ENCODE data around the gene ARMC2.
"Not testable (repeated sequence)": the region's sequence is repeated elsewhere in the genome, so short reads cannot be mapped to it uniquely, and the experiment has no call there.

The ARMC2 gene

DNA sequence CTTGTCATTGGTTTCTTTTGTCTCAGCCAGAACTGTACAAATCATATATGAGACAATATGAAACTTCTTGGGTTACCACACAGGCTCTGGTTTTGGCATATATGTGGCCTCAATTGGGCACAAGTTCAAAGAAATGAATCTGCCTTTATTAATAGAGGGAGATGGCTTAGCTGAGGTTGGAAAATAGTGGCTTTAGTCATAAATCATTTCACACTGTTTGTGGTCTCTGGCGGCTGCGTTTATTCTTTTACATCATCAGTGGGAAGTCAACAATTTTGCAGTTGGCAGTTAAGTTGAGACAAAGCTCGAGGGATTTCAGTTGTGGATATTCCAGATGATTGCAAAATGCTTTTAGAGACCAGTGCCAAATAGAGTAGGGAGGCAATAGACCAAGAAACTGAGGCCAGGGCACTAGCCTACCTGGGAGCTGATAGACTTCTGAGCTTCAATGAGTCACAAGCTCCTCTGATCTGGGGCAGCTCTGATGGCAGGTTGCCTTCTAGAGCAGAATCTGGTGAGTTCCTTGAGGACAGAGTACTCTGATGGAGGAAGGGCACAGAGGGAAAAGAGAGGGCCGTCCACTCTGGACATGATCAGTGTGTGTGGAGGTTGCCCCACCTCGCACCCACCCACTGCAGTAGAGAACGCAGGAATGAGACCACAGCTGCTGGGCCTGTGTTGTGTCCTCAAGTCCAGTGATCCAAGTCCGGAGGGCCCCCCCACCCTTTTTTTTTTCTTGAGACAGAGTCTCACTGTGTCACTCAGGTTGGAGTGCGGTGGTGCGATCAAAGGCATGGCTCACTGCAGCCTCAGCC is 73.5 kb downstream of the ARMC2 start:
- DNase-seq: peak in 2 of 3 experiments; percentile 26 to 66

DNA sequence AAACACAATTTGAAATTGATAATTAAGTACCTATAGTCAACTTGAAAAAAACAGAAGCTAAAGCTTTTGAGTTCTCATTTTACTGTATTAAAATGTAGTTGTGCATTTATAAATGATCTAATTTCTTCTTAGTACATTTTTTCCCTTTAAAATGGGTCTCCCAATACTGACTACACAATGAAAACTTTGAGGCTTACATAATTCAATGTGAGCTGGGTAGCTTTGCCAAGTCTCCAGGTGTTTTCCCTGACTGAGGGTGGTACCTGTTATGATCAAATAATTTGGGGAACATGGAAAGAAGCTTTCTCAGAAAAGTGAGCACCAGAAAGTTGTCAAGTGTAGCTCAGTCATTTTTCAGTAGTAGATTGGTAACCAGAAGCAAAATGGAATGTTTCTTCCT is 74.3 kb downstream of the ARMC2 start:
- DNase-seq: no peak

DNA sequence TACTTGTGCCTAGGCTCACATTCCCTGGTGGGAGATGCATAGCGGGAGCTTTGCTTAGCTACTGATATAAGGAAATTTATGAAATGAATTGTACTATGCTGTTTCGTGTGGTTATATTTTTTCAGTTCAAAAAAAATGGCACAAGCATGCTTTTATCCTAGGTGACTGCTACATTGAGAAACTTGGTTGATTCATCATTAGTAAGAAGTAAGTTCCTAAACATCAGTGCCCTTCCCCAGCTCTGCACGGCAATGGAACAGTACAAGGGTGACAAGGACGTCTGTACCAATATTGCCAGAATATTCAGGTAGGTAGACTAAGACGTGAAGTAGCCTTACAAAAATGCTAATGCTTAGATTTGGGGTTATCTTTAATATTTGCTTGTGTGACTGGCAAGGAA is 79.7 kb downstream of the ARMC2 start:
- no peak for DNase-seq

DNA sequence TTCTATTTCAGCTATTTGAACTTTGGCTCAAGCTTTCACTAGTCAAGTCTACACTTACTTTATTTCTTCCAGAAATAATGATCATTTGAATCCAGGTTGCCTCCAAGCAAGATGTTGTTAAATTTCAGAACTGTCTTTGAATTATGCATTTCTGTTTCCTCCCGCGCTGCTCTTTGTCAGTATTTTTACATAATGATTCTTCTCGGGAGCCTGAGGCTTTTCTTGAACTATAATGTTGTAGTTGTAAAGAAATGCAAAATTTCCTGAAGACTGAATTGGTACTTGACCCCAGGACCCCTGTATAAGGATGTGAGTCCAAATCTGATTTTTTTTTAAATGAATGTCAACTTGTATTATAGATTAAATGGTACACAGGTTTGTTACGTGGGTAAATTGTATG is 80.4 kb downstream of the ARMC2 start:
- DNase-seq: no peak

DNA sequence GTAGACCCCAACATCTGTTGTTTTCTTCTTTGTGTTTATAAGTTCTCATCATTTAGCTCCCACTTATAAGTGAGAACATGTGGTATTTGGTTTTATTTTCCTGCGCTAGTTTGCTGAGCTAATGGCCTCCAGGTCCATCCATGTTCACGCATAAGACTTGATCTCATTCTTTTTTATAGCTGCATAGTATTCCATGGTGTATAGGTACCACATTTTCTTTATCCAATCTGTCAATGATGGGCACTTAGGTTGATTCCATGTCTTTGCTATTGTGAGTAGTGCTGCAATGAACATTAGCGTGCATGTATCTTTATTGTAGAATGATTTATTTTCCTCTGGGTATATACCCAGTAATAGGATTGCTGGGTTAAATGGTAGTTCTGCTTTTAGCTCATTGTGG is 82.9 kb downstream of the ARMC2 start:
- DNase-seq: not testable (repeated sequence)

DNA sequence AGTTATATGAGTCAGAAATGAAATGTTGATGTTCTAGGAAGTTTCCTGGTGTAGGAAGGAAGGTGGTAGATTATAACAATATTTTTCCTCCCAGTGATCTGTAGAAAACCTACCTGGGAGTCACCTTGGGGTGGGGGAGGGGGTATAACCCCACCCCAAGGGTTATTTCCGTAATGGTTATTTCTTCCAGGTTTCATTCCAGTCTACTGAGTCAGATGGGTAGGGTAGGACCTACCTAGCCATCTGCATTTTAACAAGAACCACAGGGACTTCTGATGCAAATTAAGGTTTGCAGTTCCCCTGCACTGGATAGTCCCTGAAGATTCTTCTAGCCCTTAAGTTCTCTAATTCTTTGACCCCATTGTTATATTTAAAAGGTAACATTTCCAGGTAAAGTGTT is 88.9 kb downstream of the ARMC2 start:
- no peak for DNase-seq

DNA sequence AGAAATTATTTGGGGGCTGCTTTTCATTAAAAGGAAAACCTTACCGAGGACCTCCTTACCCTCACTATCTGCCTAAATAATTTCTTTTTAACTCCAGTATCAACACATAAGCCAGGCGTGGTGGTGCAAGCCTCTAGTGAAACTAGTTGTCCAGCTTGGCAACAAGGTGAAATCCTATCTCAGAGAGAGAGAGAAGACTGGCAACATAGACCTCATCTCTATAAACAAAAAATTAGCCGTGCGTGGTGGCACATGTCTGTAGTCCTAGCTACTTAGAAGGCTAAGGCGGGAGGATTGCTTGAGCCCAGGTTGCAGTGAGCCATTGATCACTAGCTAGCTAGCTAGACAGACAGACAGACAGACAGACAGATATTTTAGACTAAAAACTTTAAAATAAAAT is 92.5 kb downstream of the ARMC2 start:
- DNase-seq: no peak

DNA sequence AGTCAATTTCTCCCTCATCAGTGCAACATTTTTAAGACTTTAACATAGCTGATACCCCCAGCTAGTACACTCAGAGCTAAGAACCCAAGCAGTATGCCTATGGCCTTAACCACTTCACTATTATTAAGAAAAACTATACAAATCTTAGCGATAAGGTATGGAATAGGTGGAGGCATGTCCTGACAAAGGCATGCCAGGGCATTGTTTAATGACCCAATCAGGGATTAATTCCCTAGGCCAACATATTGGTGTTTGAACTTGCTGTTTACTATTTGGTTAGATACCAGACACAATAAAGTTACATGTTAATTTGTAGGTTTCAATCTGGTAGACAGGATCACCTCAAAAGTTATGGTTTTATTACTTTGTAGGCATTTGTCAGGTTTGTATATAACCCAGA is 93.1 kb downstream of the ARMC2 start:
- DNase-seq: no peak

DNA sequence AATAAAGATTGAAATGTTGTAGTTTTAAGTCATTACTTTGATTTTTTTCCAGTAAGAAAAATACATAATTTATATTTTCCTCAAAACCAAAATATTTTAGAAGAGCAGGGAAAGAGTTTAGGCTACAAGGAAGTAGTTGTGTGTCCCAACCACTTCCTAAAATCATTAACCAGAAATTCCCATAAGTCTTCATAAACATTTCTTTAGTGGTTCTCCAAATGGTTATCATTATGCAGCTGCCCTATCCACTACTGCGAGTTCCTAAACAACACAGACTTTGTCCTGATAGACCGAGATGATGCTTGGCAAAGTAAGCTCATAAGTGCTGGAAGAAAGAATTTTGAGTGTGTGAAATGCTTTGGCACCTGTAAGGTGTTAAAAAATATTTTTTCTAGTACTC is 93.6 kb downstream of the ARMC2 start:
- DNase-seq: no peak

DNA sequence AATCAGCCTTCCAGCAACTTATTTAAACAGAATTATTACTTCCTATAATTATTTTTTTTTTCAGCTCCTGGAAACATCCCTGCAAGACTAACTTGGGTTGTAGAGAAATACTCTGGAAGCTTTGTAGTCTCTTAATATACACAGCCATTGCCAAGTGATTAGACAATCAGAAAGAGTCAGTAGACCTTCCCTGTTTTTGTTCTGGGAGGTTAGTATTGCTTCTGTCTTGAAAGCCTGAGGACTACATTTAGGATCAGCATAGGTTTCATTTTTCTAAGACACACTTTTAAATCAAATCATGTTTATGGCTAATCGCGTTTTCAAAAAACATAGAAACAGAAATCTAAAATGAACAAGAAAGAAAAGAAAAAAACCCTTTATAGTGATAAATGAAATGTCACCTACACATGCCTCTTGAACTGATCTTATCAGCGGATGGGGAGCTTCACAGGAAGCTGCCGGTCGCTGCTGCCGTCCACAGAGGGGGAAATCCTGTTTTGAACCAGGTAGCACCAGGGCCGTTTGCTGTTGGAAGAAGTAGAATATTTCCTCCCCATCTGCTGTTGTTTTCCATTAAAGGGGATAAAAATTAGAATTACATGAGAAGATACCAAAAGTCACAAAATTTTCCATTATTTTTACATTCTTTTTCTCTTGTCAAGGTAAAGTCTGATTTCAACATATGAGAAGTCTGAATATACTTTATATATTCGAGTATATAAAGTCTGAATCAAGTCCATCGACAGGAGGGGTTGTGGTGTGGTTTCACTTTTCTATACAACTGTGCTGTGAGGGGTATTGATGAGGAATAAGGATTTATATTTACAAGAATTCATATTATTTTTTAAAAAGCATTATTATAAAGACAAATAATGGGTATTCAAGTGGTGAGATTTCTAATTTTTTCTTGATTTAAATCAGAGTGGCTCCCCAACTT is 94.6 kb downstream of the ARMC2 start:
- DNase-seq: no peak

DNA sequence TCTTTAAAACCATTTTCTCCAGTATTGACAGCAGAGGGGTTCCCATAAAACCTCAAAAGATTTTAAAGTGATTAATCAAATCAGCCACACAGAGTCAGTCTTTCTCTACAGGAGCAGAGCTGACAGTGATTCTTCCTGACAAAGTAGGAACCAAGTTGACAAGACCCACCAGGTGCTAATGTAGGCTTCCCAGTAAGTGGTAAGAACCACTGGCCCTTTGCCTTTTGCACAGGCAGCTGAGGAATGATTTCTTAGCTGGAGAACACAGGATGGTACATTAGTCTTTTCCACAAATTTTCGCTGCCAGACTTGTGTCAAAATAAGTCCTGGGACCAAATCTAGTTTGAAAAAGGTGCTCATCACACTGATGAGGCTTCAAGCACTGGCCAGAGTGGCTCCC is 95.8 kb downstream of the ARMC2 start:
- DNase-seq: no peak

DNA sequence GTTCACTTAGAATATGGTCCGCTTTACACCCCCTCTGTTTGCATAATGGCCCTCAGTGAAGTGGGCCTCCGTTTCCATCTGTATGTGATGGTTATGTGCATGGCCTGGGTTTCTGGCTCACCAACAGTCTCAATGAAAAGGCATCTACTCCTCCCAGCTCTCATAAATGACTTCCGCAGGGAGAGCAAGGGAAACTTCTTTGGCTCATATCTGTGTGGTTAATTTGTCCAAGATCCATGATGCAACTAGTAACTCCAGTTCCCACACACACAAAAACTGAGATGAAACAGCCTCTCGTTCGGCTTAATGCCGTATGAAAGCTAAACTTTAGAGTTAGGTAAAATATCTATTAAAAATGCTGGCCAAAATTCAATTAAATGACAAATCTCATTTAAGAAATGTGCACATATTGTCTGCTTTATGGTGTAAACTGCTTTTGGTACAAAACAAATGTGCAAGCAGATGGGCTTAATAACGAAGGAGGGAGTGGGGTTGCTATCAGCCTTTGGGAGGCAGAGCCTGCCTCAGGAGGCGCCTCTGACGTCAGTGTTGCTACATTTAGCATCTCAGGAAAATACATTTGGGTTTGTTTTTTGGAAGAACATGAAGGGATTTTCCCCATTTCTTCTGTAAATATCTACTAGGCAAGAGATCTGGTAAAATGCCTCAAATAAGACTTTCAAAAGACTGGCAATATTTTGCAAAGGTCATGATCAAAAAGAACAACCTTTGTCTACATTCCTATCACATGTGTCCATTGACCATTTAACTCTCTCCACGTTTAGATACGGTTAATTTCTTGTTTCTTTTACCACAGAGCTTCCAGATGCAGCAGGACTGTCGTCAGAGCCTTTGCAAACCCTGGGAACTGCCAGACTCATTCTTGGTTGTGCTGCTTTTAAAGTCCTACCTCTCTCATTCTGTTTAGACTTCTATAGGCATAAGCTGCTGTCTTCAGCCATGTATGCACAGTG is 96.8 kb downstream of the ARMC2 start:
- DNase-seq: no peak

DNA sequence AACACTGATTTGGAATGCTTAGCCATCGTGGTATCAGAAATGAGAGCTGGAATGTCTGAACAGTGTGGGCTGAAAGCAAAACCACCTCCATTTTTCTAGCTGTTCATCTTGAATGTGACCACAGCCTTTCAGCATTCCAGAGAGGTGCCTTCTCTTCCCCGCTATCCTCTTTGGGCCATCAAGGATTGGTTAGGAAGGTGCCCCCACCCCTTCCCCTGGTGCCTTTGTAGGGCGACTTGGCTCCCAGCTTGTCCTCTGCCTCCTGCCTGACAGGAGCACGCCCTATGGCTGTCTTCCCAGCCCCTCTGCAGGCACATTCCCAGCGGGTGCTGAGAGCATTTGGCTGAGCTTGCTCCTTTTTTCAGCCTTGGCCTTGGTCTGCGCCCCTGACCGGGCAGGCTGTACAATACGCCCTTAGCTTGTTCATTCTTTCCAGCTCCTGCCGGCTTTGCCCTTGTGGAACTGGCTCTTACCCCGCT is 97.5 kb downstream of the ARMC2 start:
- DNase-seq: no peak

DNA sequence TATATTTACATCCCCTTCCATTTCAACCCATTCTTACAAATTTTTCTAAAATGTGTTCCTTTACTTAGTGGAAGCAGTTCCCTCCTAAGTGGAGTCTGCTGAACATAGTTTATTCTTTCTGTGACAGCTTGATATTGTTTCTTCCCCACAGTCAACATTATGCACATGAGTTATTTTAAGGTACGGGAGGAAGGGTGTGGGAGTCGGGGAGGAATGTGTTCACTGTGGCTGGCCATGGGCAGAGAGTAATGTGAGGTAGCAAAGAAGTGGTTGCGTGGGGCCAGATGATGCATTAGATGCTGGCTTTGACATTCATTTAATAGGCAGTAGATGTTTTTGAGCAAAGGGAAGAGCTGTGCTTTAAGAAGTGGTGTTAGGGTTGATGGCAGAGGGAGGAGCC is 98.5 kb downstream of the ARMC2 start:
- DNase-seq: peak in 1 of 3 experiments; percentile 28

DNA sequence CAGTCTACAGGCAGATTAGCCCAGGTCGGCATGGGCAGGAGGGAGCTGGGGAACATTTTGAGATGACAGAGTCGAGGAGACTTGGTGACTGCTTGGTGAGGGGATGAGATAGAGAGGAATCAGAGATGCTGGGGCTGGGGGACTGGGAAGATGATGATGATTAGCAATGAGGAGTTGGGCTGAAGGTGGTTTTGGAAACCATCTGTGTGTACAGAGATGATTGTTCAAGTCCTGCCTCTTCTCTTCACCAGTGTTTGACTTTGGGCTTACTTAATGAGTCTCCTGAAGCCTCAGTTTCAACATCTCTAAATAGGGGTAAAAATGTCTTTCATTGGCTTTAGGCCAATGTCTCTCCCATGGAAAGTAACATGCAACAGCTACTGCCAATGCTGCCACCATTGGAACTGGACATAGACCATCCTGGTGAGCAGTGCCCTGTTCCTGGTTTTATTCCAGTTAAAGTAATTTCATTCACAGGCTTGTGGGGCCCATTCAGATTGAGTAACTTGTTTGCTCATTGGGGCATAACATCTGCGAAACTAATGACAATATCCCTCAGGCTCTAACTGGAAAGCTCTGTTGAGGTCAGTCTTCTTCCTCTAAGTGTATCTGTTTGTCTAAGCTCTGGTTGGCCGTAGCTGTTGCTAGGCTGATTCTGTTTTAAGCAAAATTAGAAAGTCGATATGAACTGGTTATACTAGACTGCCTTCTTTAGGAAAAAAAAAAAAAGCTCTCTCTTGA is 99.1 kb downstream of the ARMC2 start:
- DNase-seq: peak in 2 of 3 experiments; percentile 28 to 77

DNA sequence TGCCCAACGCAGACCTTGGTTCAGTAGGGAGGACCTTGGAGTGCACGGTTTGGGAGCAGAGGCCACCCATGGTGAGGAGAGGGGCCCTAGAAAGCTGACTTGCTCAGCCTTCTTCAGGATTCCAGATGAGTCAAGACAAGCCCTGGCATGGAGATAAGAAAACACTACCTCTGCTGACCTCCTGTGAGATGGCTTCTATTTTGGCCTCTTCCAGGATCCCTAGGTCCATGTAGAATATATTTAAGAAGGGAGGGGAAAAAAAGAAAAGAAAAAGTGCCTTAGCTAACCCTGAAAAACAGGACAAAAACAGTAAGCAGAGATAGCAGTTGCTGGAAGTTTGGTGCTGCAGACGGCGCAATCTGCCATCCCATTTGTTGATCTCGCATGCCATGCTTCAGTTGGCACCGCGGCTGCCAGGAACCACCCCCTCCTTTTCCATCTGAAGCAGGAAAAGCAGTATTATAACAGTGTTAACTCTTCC is 100.0 kb downstream of the ARMC2 start:
- no peak for DNase-seq

DNA sequence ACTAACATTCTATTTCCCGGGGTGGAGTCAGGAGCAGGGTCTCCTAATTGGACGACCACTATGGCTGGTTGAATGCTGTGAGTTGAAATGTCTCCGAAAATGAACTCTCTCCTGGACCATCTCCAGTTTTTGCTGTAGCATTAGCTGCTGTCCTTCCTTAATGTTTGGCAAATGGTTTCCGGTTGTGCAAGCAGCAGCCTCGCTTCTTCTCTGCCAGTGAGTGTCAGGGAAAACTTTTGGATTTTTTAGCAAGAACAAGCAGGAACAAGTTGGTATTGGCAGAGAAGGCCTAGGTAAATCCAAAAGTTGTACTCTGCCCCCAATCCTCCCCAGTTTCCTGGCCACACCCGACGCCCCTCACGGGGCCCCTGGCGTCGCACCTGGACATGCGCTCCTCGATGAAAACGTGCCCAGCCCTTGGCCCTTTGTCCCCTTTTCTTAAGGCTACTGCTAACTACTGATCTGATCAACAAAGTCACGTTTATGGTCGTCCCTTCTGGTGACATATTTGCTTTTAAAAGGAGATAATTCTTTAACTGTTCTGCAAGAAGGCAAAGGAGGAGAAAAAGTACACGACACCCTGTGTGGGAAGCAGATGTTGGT is 103.2 kb downstream of the ARMC2 start:
- DNase-seq: no peak

DNA sequence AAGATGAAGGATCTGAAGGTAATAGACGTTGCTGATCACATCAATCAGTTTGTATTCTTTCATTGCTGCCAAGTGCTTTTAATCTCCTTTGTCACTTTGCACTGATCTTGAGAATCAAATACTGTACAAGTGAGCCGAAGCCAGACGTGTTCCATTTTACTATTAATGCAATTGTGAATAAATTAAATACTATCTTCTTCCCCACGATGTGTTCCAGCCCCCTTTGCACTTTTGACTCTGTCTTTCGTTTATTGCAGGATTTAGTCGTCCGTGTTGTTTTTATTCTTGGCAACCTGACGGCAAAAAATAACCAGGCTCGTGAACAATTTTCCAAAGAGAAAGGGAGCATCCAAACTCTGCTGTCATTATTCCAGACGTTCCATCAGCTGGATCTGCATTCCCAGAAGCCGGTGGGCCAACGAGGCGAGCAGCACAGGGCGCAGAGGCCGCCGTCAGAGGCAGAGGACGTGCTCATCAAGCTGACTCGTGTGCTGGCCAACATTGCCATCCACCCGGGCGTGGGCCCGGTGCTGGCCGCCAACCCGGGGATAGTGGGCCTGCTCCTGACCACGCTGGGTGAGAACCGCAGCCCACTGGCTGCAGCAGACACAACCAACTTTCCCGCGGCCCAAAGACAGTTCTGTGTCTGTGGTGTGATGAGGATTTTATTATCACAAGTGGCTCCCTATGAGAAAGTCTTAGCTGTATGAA is 104.7 kb downstream of the ARMC2 start:
- DNase-seq: no peak

DNA sequence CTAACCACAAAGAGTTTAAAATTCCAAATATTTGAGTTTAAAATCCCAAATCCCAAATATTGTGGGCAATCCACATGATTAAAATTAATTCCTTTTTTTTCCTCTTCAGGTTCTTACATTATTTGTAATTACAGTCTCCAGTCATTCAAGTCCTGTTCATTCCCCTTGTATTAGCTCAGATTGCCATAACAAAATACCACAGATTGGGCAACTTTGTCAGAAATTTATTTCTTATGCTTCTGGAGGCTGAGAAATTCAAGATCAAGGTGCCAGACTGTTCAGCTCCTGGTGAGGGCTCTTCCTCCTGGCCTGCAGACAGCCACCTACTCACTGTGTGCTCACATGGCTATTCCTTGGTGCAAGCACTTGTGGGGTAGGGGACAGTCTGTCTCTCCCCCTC is 105.5 kb downstream of the ARMC2 start:
- DNase-seq: no peak

DNA sequence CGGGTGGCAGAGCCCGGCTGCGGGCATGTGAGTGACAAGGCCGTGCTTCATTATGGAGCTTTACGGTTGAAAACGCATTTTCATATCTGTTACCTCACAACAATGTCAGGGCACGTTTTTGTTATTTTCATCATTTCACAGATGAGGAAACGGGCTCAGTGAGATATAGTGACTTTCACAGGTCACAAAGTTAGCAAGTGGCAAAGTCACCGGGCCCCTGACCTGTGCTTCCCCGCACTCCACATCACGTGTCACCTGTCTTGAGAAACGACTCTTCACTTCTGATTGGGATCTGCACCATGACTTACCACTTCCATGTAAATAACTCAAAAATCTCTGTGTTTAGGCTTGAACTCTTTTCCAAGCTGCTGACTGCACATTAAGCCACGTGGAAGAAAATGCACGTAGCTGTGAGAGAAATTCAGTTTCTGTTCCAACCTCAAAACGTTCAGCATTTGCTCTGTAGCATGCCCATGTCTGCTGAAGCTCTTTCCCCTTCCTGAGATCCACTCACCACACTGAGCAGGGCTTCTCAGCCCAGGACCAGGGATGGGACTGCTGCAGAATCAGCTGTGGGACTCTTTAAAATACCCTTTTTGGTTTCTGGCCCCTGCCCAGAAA is 107.2 kb downstream of the ARMC2 start:
- DNase-seq: no peak
